ENCODE results near the gene TSPYL1. TPM values are rescaled to one million over a fixed set of nuclear protein-coding genes. Genes with fewer than 3 reads are reported as not detected.

The TSPYL1 gene
- total and polyA plus RNA-seq, 2 experiments from 2014 or later = 24.9 to 66.1 TPM

- TF ChIP-seq ZNF114 (CRISPR knock-in tag; IDR thresholded peaks at IDR 0.05) = no peak
- TF ChIP-seq, protein P1, sequence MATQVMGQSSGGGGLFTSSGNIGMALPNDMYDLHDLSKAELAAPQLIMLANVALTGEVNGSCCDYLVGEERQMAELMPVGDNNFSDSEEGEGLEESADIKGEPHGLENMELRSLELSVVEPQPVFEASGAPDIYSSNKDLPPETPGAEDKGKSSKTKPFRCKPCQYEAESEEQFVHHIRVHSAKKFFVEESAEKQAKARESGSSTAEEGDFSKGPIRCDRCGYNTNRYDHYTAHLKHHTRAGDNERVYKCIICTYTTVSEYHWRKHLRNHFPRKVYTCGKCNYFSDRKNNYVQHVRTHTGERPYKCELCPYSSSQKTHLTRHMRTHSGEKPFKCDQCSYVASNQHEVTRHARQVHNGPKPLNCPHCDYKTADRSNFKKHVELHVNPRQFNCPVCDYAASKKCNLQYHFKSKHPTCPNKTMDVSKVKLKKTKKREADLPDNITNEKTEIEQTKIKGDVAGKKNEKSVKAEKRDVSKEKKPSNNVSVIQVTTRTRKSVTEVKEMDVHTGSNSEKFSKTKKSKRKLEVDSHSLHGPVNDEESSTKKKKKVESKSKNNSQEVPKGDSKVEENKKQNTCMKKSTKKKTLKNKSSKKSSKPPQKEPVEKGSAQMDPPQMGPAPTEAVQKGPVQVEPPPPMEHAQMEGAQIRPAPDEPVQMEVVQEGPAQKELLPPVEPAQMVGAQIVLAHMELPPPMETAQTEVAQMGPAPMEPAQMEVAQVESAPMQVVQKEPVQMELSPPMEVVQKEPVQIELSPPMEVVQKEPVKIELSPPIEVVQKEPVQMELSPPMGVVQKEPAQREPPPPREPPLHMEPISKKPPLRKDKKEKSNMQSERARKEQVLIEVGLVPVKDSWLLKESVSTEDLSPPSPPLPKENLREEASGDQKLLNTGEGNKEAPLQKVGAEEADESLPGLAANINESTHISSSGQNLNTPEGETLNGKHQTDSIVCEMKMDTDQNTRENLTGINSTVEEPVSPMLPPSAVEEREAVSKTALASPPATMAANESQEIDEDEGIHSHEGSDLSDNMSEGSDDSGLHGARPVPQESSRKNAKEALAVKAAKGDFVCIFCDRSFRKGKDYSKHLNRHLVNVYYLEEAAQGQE (IDR thresholded peaks at IDR 0.05; ENCODE audit: unreplicated experiment) = no peak
- TF ChIP-seq STAT1 (IDR thresholded peaks at IDR 0.05; ENCODE audit: unreplicated experiment) = no peak
- TF ChIP-seq, protein P2, sequence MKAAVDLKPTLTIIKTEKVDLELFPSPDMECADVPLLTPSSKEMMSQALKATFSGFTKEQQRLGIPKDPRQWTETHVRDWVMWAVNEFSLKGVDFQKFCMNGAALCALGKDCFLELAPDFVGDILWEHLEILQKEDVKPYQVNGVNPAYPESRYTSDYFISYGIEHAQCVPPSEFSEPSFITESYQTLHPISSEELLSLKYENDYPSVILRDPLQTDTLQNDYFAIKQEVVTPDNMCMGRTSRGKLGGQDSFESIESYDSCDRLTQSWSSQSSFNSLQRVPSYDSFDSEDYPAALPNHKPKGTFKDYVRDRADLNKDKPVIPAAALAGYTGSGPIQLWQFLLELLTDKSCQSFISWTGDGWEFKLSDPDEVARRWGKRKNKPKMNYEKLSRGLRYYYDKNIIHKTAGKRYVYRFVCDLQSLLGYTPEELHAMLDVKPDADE (IDR thresholded peaks at IDR 0.05) = no peak
- no peak for TF ChIP-seq CREB1 (CRISPR knock-in tag; IDR thresholded peaks at IDR 0.05; ENCODE audit: low read depth)
- TF ChIP-seq ZNF331 (CRISPR knock-in tag; IDR thresholded peaks at IDR 0.05; ENCODE audit: low read depth) = no peak
- TF ChIP-seq JUNB (IDR thresholded peaks at IDR 0.05; ENCODE audit: unreplicated experiment) = no peak
- no peak for TF ChIP-seq EZH2phosphoT487 (IDR thresholded peaks at IDR 0.05; ENCODE audit: unreplicated experiment)
- TF ChIP-seq POLR2AphosphoS5 (IDR thresholded peaks at IDR 0.05; ENCODE audit: low read depth) = no peak
- TF ChIP-seq EZH2 (IDR thresholded peaks at IDR 0.05; ENCODE audit: low read depth, unreplicated experiment) = no peak
Observed at GRCh38 chr6:116256694-116257093, 23.0 kb downstream of the TSPYL1 start (continued).

- Histone ChIP-seq H3K9me2 (ENCODE audit: insufficient read depth) (no peaks in the 10 kb centered on the region), H3K27me3 (ENCODE audit: insufficient read depth) (no peaks in the 10 kb centered on the region), H3K4me2 (peak overlapping the region; percentile 68; the same call in 1 of the 2 replicates), H3K4me3 (peak overlapping the region; percentile 75; the same call in 1 of the 2 replicates), H2AFZ (no peak overlapping the region), H3K79me2 (replicated peaks; ENCODE audit: insufficient read depth) (peaks cover 23% of the 10 kb centered on the region), H3K27ac (ENCODE audit: low read depth) (no peak overlapping the region), H4K20me1 (replicated peaks; ENCODE audit: insufficient read depth) (no peaks in the 10 kb centered on the region), H3F3A (replicated peaks; ENCODE audit: low read depth) (no peaks in the 10 kb centered on the region), H3K4me1 (ENCODE audit: insufficient read depth) (peaks cover 33% of the 10 kb centered on the region), H3K36me3 (ENCODE audit: insufficient read depth) (no peaks in the 10 kb centered on the region)
- no peaks in the 10 kb centered on the region for H3K9me3 Mint-ChIP-seq
- no peak for DNase-seq (ENCODE audit: low spot score)
- ATAC-seq = no peak
- H3K27ac Mint-ChIP-seq = no peak overlapping the region
- peaks cover 7% of the 10 kb centered on the region for H3K36me3 Mint-ChIP-seq (ENCODE audit: low read depth)
- H3K27me3 Mint-ChIP-seq (ENCODE audit: insufficient read depth, low read depth, poor library complexity) = no peaks in the 10 kb centered on the region
- H3K4me1 Mint-ChIP-seq = peaks cover 22% of the 10 kb centered on the region
- H3K4me3 Mint-ChIP-seq = no peak overlapping the region
- TF ChIP-seq POLR2AphosphoS5 (IDR thresholded peaks at IDR 0.05; ENCODE audit: low read depth) = no peak
- TF ChIP-seq CTCF (conservative IDR thresholded peaks at IDR 0.05; ENCODE audit: low read depth in 2 of 2) = no peak
- TF ChIP-seq, protein P2 (IDR thresholded peaks at IDR 0.05) = no peak
- TF ChIP-seq EZH2phosphoT487 (IDR thresholded peaks at IDR 0.05; ENCODE audit: unreplicated experiment) = no peak
- TF ChIP-seq, protein P1 (IDR thresholded peaks at IDR 0.05; ENCODE audit: unreplicated experiment) = no peak
- TF ChIP-seq STAT1 (IDR thresholded peaks at IDR 0.05; ENCODE audit: unreplicated experiment) = no peak
- no peak for TF ChIP-seq ZNF331 (CRISPR knock-in tag; IDR thresholded peaks at IDR 0.05; ENCODE audit: low read depth)
- TF ChIP-seq ZNF114 (CRISPR knock-in tag; IDR thresholded peaks at IDR 0.05) = no peak
Observed at GRCh38 chr6:116255246-116255800, 24.4 kb downstream of the TSPYL1 start.

Data from GM23338 (cell line).